Measurements from ENCODE around the gene TOMM70. TPM values are rescaled to one million over a fixed set of nuclear protein-coding genes. Genes with fewer than 3 reads are reported as not detected.
A peak's percentile ranks its signal among the peaks of the same experiment; 100 is the strongest.

The TOMM70 gene
- total and polyA plus RNA-seq, 7 experiments from 2014 or later = 18.3 to 43.7 (median 23.9) TPM

- no peaks in the 10 kb centered on the region for H3K27me3 Mint-ChIP-seq
- intact Hi-C loops (cut with micrococcal nuclease) = no loop called here
- no peaks in the 10 kb centered on the region for H3K27me3 ChIP-seq (ENCODE audit: control insufficient read depth in 2 of 2, insufficient read depth in 2 of 2, low read length in 2 of 2)
Measured at GRCh38 chr3:100413613-100414012, 12.7 kb upstream of the TOMM70 start.

GRCh38 chr3:100412912-100413590 is 12.2 kb upstream of the TOMM70 start:
- H3K4me3 ChIP-seq (ENCODE audit: low read length) = no peak overlapping the region
- peak overlapping the region in 1 of 9 donors; percentile 54 for H3K27ac Mint-ChIP-seq
- H3K36me3 ChIP-seq (ENCODE audit: control insufficient read depth in 2 of 3, insufficient read depth in 3 of 3, low read length in 3 of 3) = no peaks in the 10 kb centered on the region
- DNase-seq (no peak), ATAC-seq (no peak)
- H3K9me3 ChIP-seq (ENCODE audit: control insufficient read depth in 2 of 3, low read length in 3 of 3) = peaks cover 0 to 19% (median 5%) of the 10 kb centered on the region in 3 experiments
- peaks cover 16 to 53% (median 37%) of the 10 kb centered on the region in 5 donors for H3K36me3 Mint-ChIP-seq
- intact Hi-C loops (cut with micrococcal nuclease) = no loop called here
- ChIA-PET CTCF (no interaction called here), POLR2A (no interaction called here)
- no peaks in the 10 kb centered on the region for H3K27me3 ChIP-seq (ENCODE audit: control insufficient read depth in 2 of 2, insufficient read depth in 2 of 2, low read length in 2 of 2)
- H3K4me1 Mint-ChIP-seq = peaks cover 0 to 3% (median 0%) of the 10 kb centered on the region in 7 donors
- H3K4me1 ChIP-seq (ENCODE audit: control insufficient read depth in 2 of 2, insufficient read depth in 2 of 2, low read length in 2 of 2) = no peaks in the 10 kb centered on the region
- H3K27me3 Mint-ChIP-seq = no peaks in the 10 kb centered on the region
- H3K4me3 Mint-ChIP-seq = no peak overlapping the region
- no peak overlapping the region for H3K27ac ChIP-seq (ENCODE audit: low read depth, low read length)
- H3K9me3 Mint-ChIP-seq = peaks cover 3 to 66% (median 18%) of the 10 kb centered on the region in 11 donors

More at GRCh38 chr3:100413613-100414012, 12.7 kb upstream of the TOMM70 start:
- H3K9me3 Mint-ChIP-seq = peaks cover 4 to 68% (median 18%) of the 10 kb centered on the region in 11 donors
- H3K4me1 ChIP-seq (ENCODE audit: control insufficient read depth in 2 of 2, insufficient read depth in 2 of 2, low read length in 2 of 2) = no peaks in the 10 kb centered on the region
- peaks cover 0 to 3% (median 0%) of the 10 kb centered on the region in 7 donors for H3K4me1 Mint-ChIP-seq
- H3K4me3 Mint-ChIP-seq = no peak overlapping the region
- no peaks in the 10 kb centered on the region for H3K36me3 ChIP-seq (ENCODE audit: control insufficient read depth in 2 of 3, insufficient read depth in 3 of 3, low read length in 3 of 3)
- DNase-seq (no peak), ATAC-seq (no peak)
- no peak overlapping the region for H3K27ac Mint-ChIP-seq
- POLR2A ChIA-PET = no interaction called here
- H3K36me3 Mint-ChIP-seq = peaks cover 13 to 49% (median 35%) of the 10 kb centered on the region in 5 donors
- H3K27ac ChIP-seq (ENCODE audit: low read depth, low read length) = no peak overlapping the region
- peaks cover 0 to 19% (median 5%) of the 10 kb centered on the region in 3 experiments for H3K9me3 ChIP-seq (ENCODE audit: control insufficient read depth in 2 of 3, low read length in 3 of 3)
- CTCF ChIA-PET = no interaction called here
- H3K4me3 ChIP-seq (ENCODE audit: low read length) = no peak overlapping the region

- intact Hi-C loops (cut with micrococcal nuclease) = no loop called here
- no peak for ATAC-seq
- Histone ChIP-seq H3K9me3 (ENCODE audit: control insufficient read depth in 2 of 3, low read length in 3 of 3) (peaks cover 0 to 26% (median 5%) of the 10 kb centered on the region in 3 experiments), H3K27me3 (ENCODE audit: control insufficient read depth in 2 of 2, insufficient read depth in 2 of 2, low read length in 2 of 2) (no peaks in the 10 kb centered on the region), H3K4me3 (ENCODE audit: low read length) (no peak overlapping the region), H3K36me3 (ENCODE audit: control insufficient read depth in 2 of 3, insufficient read depth in 3 of 3, low read length in 3 of 3) (no peaks in the 10 kb centered on the region), H3K27ac (ENCODE audit: low read depth, low read length) (no peak overlapping the region), H3K4me1 (ENCODE audit: control insufficient read depth in 2 of 2, insufficient read depth in 2 of 2, low read length in 2 of 2) (no peaks in the 10 kb centered on the region)
- CTCF ChIA-PET = no interaction called here
- POLR2A ChIA-PET = no interaction called here
- no peak for DNase-seq
- Mint-ChIP-seq H3K36me3 (peaks cover 26 to 63% (median 47%) of the 10 kb centered on the region in 5 donors), H3K4me1 (peaks cover 0 to 7% (median 3%) of the 10 kb centered on the region in 7 donors), H3K27ac (peak overlapping the region in 1 of 9 donors; percentile 49), H3K9me3 (peaks cover 11 to 72% (median 20%) of the 10 kb centered on the region in 11 donors), H3K4me3 (no peak overlapping the region), H3K27me3 (no peaks in the 10 kb centered on the region)
Measured at GRCh38 chr3:100411091-100411982, 10.4 kb upstream of the TOMM70 start.

GRCh38 chr3:100407977-100408532 is 7.2 kb upstream of the TOMM70 start:
- Mint-ChIP-seq H3K4me1 (peaks cover 13 to 33% (median 25%) of the 10 kb centered on the region in 7 donors), H3K36me3 (peaks cover 26 to 52% (median 46%) of the 10 kb centered on the region in 5 donors), H3K27ac (no peak overlapping the region), H3K27me3 (no peaks in the 10 kb centered on the region), H3K9me3 (peaks cover 7 to 45% (median 19%) of the 10 kb centered on the region in 11 donors), H3K4me3 (no peak overlapping the region)
- Histone ChIP-seq H3K4me3 (ENCODE audit: low read length) (no peak overlapping the region), H3K9me3 (ENCODE audit: control insufficient read depth in 2 of 3, low read length in 3 of 3) (peaks cover 0 to 20% (median 5%) of the 10 kb centered on the region in 3 experiments), H3K4me1 (ENCODE audit: control insufficient read depth in 2 of 2, insufficient read depth in 2 of 2, low read length in 2 of 2) (peaks cover 0 to 6% of the 10 kb centered on the region in 2 donors), H3K36me3 (ENCODE audit: control insufficient read depth in 2 of 3, insufficient read depth in 3 of 3, low read length in 3 of 3) (no peaks in the 10 kb centered on the region), H3K27me3 (ENCODE audit: control insufficient read depth in 2 of 2, insufficient read depth in 2 of 2, low read length in 2 of 2) (no peaks in the 10 kb centered on the region), H3K27ac (ENCODE audit: low read depth, low read length) (no peak overlapping the region)
- ATAC-seq = no peak
- POLR2A ChIA-PET = no interaction called here
- DNase-seq = no peak
- intact Hi-C loops (cut with micrococcal nuclease) = loop anchor here in 1 of 2 donors (10.0 kb wide), 2 partner anchors 533 to 1447 kb away; no protein-coding TSS in a partner anchor
- CTCF ChIA-PET = no interaction called here

GRCh38 chr3:100407164-100407563 is 6.3 kb upstream of the TOMM70 start:
- Mint-ChIP-seq H3K9me3 (peaks cover 5 to 37% (median 16%) of the 10 kb centered on the region in 11 donors), H3K36me3 (peaks cover 20 to 43% (median 40%) of the 10 kb centered on the region in 5 donors), H3K27ac (no peak overlapping the region), H3K4me1 (peaks cover 13 to 42% (median 34%) of the 10 kb centered on the region in 7 donors), H3K4me3 (no peak overlapping the region), H3K27me3 (no peaks in the 10 kb centered on the region)
- no peaks in the 10 kb centered on the region for H3K27me3 ChIP-seq (ENCODE audit: control insufficient read depth in 2 of 2, insufficient read depth in 2 of 2, low read length in 2 of 2)
- peaks cover 8 to 15% of the 10 kb centered on the region in 2 donors for H3K4me1 ChIP-seq (ENCODE audit: control insufficient read depth in 2 of 2, insufficient read depth in 2 of 2, low read length in 2 of 2)
- intact Hi-C loops (cut with micrococcal nuclease) = loop anchor here in 1 of 2 donors (10.0 kb wide), 2 partner anchors 532 to 1448 kb away; no protein-coding TSS in a partner anchor
- H3K27ac ChIP-seq (ENCODE audit: low read depth, low read length) = no peak overlapping the region
- ChIA-PET CTCF (no interaction called here), POLR2A (no interaction called here)
- H3K9me3 ChIP-seq (ENCODE audit: control insufficient read depth in 2 of 3, low read length in 3 of 3) = peaks cover 0 to 20% (median 5%) of the 10 kb centered on the region in 3 experiments
- H3K36me3 ChIP-seq (ENCODE audit: control insufficient read depth in 2 of 3, insufficient read depth in 3 of 3, low read length in 3 of 3) = no peaks in the 10 kb centered on the region
- DNase-seq (no peak), ATAC-seq (no peak)
- no peak overlapping the region for H3K4me3 ChIP-seq (ENCODE audit: low read length)

- Histone ChIP-seq H3K27me3 (ENCODE audit: control insufficient read depth in 2 of 2, insufficient read depth in 2 of 2, low read length in 2 of 2) (no peaks in the 10 kb centered on the region), H3K36me3 (ENCODE audit: control insufficient read depth in 2 of 3, insufficient read depth in 3 of 3, low read length in 3 of 3) (peaks cover 0 to 9% (median 0%) of the 10 kb centered on the region in 3 experiments), H3K4me1 (ENCODE audit: control insufficient read depth in 2 of 2, insufficient read depth in 2 of 2, low read length in 2 of 2) (peaks cover 21 to 28% of the 10 kb centered on the region in 2 donors), H3K9me3 (ENCODE audit: control insufficient read depth in 2 of 3, low read length in 3 of 3) (peaks cover 0 to 7% (median 0%) of the 10 kb centered on the region in 3 experiments), H3K4me3 (ENCODE audit: low read length) (no peak overlapping the region), H3K27ac (ENCODE audit: low read depth, low read length) (no peak overlapping the region)
- Mint-ChIP-seq H3K27ac (no peak overlapping the region), H3K9me3 (peaks cover 0 to 19% (median 9%) of the 10 kb centered on the region in 11 donors), H3K4me3 (peak overlapping the region in 6 of 10 donors; percentile 3 to 99 (median 45)), H3K4me1 (peaks cover 23 to 63% (median 55%) of the 10 kb centered on the region in 7 donors), H3K27me3 (no peaks in the 10 kb centered on the region), H3K36me3 (peaks cover 8 to 27% (median 20%) of the 10 kb centered on the region in 5 donors)
- intact Hi-C loops (cut with micrococcal nuclease) = loop anchor here (5.0 to 10.0 kb wide), 5 partner anchors 87 to 1451 kb away; no protein-coding TSS in a partner anchor
- ChIA-PET POLR2A (interaction anchor here (0.7 to 3.7 kb wide), 2 partner anchors 24 to 69 kb away, joined by 4 to 21 read pairs; partner anchors contain the start of gene NIT2), CTCF (no interaction called here)
- DNase-seq = no peak
- ATAC-seq = no peak
Measured at GRCh38 chr3:100404250-100404548, 3.3 kb upstream of the TOMM70 start.
